Measurements from ENCODE around the gene CAMK2B.

DNA sequence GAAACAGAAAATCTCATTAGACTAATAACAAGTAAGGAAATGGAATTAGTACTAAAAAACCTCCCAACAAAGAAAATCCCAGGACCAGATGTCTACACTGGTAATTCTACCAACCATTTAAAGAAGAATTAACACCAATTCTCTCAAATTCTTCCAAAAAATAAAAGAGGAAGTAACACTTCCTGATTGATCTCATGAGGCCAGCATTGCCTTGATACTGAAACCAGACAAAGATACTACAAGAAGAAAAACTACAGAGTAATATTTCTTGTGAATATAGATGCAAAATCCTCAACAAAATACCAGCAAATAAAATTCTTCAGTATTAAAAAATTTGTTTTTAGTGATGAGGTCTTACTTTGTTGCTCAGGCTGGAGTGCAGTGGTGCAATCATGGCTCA lies 157.5 kb downstream of the CAMK2B start:
- TF ChIP-seq POLR2A (IDR thresholded peaks at IDR 0.05; ENCODE audit: low read depth): no peak
- TF ChIP-seq, protein P1, sequence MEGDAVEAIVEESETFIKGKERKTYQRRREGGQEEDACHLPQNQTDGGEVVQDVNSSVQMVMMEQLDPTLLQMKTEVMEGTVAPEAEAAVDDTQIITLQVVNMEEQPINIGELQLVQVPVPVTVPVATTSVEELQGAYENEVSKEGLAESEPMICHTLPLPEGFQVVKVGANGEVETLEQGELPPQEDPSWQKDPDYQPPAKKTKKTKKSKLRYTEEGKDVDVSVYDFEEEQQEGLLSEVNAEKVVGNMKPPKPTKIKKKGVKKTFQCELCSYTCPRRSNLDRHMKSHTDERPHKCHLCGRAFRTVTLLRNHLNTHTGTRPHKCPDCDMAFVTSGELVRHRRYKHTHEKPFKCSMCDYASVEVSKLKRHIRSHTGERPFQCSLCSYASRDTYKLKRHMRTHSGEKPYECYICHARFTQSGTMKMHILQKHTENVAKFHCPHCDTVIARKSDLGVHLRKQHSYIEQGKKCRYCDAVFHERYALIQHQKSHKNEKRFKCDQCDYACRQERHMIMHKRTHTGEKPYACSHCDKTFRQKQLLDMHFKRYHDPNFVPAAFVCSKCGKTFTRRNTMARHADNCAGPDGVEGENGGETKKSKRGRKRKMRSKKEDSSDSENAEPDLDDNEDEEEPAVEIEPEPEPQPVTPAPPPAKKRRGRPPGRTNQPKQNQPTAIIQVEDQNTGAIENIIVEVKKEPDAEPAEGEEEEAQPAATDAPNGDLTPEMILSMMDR (IDR thresholded peaks at IDR 0.05): no peak
